ENCODE data around the gene TLR6. TPM values are rescaled to one million over a fixed set of nuclear protein-coding genes. Genes with fewer than 3 reads are reported as not detected.
A peak's percentile ranks its signal among the peaks of the same experiment; 100 is the strongest.

TLR6 gene
- total and polyA plus RNA-seq, 10 of the 15 experiments (the other 5 are each of a cell fraction or from before 2014, with no cell fraction given) = 1.1 to 49.4 (median 12.5) TPM

DNA sequence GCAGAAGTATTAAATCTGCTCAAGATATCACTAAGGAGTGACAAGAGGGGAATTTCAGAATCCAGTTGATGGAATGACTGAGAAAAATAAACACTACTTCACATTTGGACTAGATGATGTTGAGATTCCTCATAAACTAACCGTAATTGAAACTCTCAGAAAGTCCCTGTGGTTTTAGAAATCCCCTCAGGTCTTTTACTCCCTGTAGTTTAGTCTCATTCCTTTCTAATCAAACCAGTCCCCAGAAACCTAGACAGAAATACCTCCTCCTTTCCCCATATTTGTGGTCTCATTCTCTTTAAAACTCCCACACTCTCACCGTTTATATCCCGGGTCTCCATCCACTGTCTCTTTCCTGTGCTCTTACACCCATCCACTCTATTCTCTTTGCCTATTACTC lies 37.0 kb downstream of the TLR6 start (continued):
- TF ChIP-seq, protein P1, sequence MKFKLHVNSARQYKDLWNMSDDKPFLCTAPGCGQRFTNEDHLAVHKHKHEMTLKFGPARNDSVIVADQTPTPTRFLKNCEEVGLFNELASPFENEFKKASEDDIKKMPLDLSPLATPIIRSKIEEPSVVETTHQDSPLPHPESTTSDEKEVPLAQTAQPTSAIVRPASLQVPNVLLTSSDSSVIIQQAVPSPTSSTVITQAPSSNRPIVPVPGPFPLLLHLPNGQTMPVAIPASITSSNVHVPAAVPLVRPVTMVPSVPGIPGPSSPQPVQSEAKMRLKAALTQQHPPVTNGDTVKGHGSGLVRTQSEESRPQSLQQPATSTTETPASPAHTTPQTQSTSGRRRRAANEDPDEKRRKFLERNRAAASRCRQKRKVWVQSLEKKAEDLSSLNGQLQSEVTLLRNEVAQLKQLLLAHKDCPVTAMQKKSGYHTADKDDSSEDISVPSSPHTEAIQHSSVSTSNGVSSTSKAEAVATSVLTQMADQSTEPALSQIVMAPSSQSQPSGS (IDR thresholded peaks at IDR 0.05; ENCODE audit: low read length) = no peak
- TF ChIP-seq, protein P2, sequence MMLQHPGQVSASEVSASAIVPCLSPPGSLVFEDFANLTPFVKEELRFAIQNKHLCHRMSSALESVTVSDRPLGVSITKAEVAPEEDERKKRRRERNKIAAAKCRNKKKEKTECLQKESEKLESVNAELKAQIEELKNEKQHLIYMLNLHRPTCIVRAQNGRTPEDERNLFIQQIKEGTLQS (IDR thresholded peaks at IDR 0.05; ENCODE audit: borderline replicate concordance, extremely low read depth, low read depth, low read length) = no peak
- TF ChIP-seq ZNF24 (IDR thresholded peaks at IDR 0.05) (peak; percentile 61; the same call in 1 of the 2 replicates), SREBF2 (IDR thresholded peaks at IDR 0.05; ENCODE audit: low read length) (no peak), NBN (IDR thresholded peaks at IDR 0.05) (peak; percentile 18; the same call in 1 of the 2 replicates), ETV6 (conservative IDR thresholded peaks at IDR 0.05 in 1 of 2, IDR thresholded peaks at IDR 0.05 in 1 of 2; ENCODE audit: borderline replicate concordance in 1 of 2, low read depth in 1 of 2) (no peak), CBX5 (IDR thresholded peaks at IDR 0.05; ENCODE audit: low read depth) (no peak), CHD4 (IDR thresholded peaks at IDR 0.05) (no peak), FOS (IDR thresholded peaks at IDR 0.05; ENCODE audit: borderline replicate concordance, extremely low read depth, insufficient read length) (no peak), IKZF1 (conservative IDR thresholded peaks at IDR 0.05) (peak; percentile 89), RAD51 (IDR thresholded peaks at IDR 0.05) (no peak), YBX1 (IDR thresholded peaks at IDR 0.05) (no peak), CHD1 (IDR thresholded peaks at IDR 0.05; ENCODE audit: low read depth, low read length) (no peak), HDAC6 (IDR thresholded peaks at IDR 0.05; ENCODE audit: unreplicated experiment) (no peak), GABPA (IDR thresholded peaks at IDR 0.05; ENCODE audit: low read depth) (no peak), CREB1 (IDR thresholded peaks at IDR 0.05; ENCODE audit: low read depth) (peak; percentile 33; the same call in 1 of the 2 replicates), ZNF207 (IDR thresholded peaks at IDR 0.05; ENCODE audit: borderline replicate concordance) (no peak), CBX3 (IDR thresholded peaks at IDR 0.05; ENCODE audit: borderline replicate concordance, low read depth) (no peak), NR2C2 (IDR thresholded peaks at IDR 0.05; ENCODE audit: borderline replicate concordance, control insufficient read depth, insufficient read length, low read depth) (no peak), CBFB (IDR thresholded peaks at IDR 0.05; ENCODE audit: low read depth) (no peak; the same call in 1 of the 2 replicates), NFYB (IDR thresholded peaks at IDR 0.05; ENCODE audit: insufficient read depth, low read depth, low read length) (no peak), TARDBP (IDR thresholded peaks at IDR 0.05; ENCODE audit: borderline replicate concordance) (no peak), STAT3 (IDR thresholded peaks at IDR 0.05; ENCODE audit: low read depth, low read length) (0 out of 2 replicates have a peak, but pooled peaks have one; percentile 84), HDAC2 (IDR thresholded peaks at IDR 0.05) (no peak), PML (IDR thresholded peaks at IDR 0.05; ENCODE audit: low read length) (no peak)
- TF ChIP-seq, protein P3, sequence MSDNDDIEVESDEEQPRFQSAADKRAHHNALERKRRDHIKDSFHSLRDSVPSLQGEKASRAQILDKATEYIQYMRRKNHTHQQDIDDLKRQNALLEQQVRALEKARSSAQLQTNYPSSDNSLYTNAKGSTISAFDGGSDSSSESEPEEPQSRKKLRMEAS (IDR thresholded peaks at IDR 0.05; ENCODE audit: low read depth, low read length) = no peak
- TF ChIP-seq, protein P4, sequence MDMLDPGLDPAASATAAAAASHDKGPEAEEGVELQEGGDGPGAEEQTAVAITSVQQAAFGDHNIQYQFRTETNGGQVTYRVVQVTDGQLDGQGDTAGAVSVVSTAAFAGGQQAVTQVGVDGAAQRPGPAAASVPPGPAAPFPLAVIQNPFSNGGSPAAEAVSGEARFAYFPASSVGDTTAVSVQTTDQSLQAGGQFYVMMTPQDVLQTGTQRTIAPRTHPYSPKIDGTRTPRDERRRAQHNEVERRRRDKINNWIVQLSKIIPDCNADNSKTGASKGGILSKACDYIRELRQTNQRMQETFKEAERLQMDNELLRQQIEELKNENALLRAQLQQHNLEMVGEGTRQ (IDR thresholded peaks at IDR 0.05; ENCODE audit: borderline replicate concordance, low read depth, low read length) = no peak
- TF ChIP-seq, protein P5, sequence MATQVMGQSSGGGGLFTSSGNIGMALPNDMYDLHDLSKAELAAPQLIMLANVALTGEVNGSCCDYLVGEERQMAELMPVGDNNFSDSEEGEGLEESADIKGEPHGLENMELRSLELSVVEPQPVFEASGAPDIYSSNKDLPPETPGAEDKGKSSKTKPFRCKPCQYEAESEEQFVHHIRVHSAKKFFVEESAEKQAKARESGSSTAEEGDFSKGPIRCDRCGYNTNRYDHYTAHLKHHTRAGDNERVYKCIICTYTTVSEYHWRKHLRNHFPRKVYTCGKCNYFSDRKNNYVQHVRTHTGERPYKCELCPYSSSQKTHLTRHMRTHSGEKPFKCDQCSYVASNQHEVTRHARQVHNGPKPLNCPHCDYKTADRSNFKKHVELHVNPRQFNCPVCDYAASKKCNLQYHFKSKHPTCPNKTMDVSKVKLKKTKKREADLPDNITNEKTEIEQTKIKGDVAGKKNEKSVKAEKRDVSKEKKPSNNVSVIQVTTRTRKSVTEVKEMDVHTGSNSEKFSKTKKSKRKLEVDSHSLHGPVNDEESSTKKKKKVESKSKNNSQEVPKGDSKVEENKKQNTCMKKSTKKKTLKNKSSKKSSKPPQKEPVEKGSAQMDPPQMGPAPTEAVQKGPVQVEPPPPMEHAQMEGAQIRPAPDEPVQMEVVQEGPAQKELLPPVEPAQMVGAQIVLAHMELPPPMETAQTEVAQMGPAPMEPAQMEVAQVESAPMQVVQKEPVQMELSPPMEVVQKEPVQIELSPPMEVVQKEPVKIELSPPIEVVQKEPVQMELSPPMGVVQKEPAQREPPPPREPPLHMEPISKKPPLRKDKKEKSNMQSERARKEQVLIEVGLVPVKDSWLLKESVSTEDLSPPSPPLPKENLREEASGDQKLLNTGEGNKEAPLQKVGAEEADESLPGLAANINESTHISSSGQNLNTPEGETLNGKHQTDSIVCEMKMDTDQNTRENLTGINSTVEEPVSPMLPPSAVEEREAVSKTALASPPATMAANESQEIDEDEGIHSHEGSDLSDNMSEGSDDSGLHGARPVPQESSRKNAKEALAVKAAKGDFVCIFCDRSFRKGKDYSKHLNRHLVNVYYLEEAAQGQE (IDR thresholded peaks at IDR 0.05; ENCODE audit: low read depth, low read length) = no peak
